Loucy (cell line): ENCODE results near the gene NRP1.

Experiments
- H2AFZ ChIP-seq: fragments of 200-600 bp; sonication (generic); 2 replicates; pipeline ENCODE4 v1.6.0; 2016; ENCODE audit warnings: antibody characterized with exemption, mild to moderate bottlenecking, low read length, moderate library complexity
- H3F3A ChIP-seq: fragments of 200-600 bp; 2 replicates; pipeline ENCODE4 v1.6.0; 2016; ENCODE audit warnings: antibody characterized with exemption, low read depth, mild to moderate bottlenecking
- H3K27me3 ChIP-seq: fragments of 200-600 bp; sonication (generic); 2 replicates; pipeline ENCODE4 v1.6.1; 2014; ENCODE audit warnings: low read length, mild to moderate bottlenecking; ENCODE audit not compliant: insufficient read depth, poor library complexity, severe bottlenecking
- H3K36me3 ChIP-seq: fragments of 200-600 bp; sonication (generic); 2 replicates; pipeline ENCODE4 v1.6.1; 2016; ENCODE audit warnings: low read length; ENCODE audit not compliant: insufficient read depth
- H3K4me1 ChIP-seq: fragments of 200-600 bp; sonication (generic); 2 replicates; pipeline ENCODE4 v1.5.1; 2014; ENCODE audit warnings: low read length, mild to moderate bottlenecking; ENCODE audit not compliant: insufficient read depth, poor library complexity, severe bottlenecking
- H3K4me2 ChIP-seq: fragments of 200-600 bp; sonication (generic); 2 replicates; pipeline ENCODE4 v1.6.0; 2014; ENCODE audit warnings: antibody characterized with exemption, low read length, low read depth, mild to moderate bottlenecking; ENCODE audit not compliant: poor library complexity, severe bottlenecking
- H3K4me3 ChIP-seq: fragments of 200-600 bp; sonication (generic); 2 replicates; pipeline ENCODE4 v1.5.1; 2014; ENCODE audit warnings: low read length, mild to moderate bottlenecking, mixed read lengths; ENCODE audit not compliant: poor library complexity, severe bottlenecking
- H3K79me2 ChIP-seq: fragments of 200-600 bp; sonication (generic); 2 replicates; pipeline ENCODE4 v1.6.1; 2014; ENCODE audit warnings: low read length; ENCODE audit not compliant: insufficient read depth
- H3K9ac ChIP-seq: fragments of 200-600 bp; sonication (generic); 2 replicates; pipeline ENCODE4 v1.6.0; 2014; ENCODE audit warnings: mild to moderate bottlenecking, low read depth, low read length, moderate library complexity; ENCODE audit not compliant: poor library complexity, severe bottlenecking
- H3K9me2 ChIP-seq: fragments of 200-600 bp; sonication (generic); replicated peaks from 2 replicates; pipeline ENCODE4 v1.6.1; 2016; ENCODE audit warnings: low read depth, low read length, mixed read lengths
- H3K9me3 ChIP-seq: fragments of 200-600 bp; sonication (generic); 2 replicates; pipeline ENCODE4 v1.6.1; 2014; ENCODE audit warnings: mild to moderate bottlenecking, antibody characterized with exemption, low read length, low read depth; ENCODE audit not compliant: insufficient read depth
- H4K20me1 ChIP-seq: fragments of 200-600 bp; sonication (generic); 2 replicates; pipeline ENCODE4 v1.6.0; 2014; ENCODE audit warnings: antibody characterized with exemption, low read length, mild to moderate bottlenecking; ENCODE audit not compliant: insufficient read depth, poor library complexity, severe bottlenecking
- EZH2phosphoT487 ChIP-seq: fragments of 200-600 bp; IDR thresholded peaks from 2 replicates; pipeline ENCODE4 v1.6.1; 2018; ENCODE audit warnings: antibody characterized with exemption, mild to moderate bottlenecking, moderate library complexity, borderline replicate concordance
- TF ChIP-seq, protein P1 (sequence below): fragments of 200-600 bp; sonication (generic); conservative IDR thresholded peaks from 2 replicates; pipeline ENCODE4 v1.5.1; 2014; ENCODE audit warnings: mild to moderate bottlenecking, antibody characterized with exemption, low read length

Gene NRP1

DNA sequence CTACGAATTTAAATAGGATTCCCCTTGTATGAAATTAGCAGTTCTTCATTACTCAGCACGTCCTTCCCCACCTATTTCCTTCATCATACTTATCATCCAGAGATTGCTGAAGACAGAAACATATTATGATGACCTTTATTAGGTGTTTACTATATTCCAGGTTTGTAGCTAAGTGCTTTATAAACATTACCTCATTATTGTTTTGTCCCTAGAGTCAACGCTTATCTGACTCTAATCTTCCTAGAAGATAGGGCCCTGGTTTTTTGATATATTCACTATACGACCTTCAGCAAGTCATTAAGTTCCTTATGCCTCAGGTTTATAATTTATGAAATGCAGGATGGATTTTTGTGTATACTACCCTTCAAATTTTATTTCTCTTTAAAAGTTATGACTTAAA lies 36.8 kb upstream of the NRP1 start:
- Histone ChIP-seq H4K20me1 (no peaks in the 10 kb centered on the region), H3K36me3 (no peaks in the 10 kb centered on the region), H3K9me3 (peaks cover 12% of the 10 kb centered on the region; the same call in 1 of the 2 replicates), H3K9ac (no peak overlapping the region), H3K27me3 (no peaks in the 10 kb centered on the region), H3K9me2 (no peaks in the 10 kb centered on the region), H3K79me2 (no peaks in the 10 kb centered on the region), H3K4me1 (peaks cover 5% of the 10 kb centered on the region), H2AFZ (no peak overlapping the region), H3F3A (peaks cover 1% of the 10 kb centered on the region; the same call in 1 of the 2 replicates), H3K4me3 (no peak overlapping the region), H3K4me2 (no peak overlapping the region)
- TF ChIP-seq, protein P1, sequence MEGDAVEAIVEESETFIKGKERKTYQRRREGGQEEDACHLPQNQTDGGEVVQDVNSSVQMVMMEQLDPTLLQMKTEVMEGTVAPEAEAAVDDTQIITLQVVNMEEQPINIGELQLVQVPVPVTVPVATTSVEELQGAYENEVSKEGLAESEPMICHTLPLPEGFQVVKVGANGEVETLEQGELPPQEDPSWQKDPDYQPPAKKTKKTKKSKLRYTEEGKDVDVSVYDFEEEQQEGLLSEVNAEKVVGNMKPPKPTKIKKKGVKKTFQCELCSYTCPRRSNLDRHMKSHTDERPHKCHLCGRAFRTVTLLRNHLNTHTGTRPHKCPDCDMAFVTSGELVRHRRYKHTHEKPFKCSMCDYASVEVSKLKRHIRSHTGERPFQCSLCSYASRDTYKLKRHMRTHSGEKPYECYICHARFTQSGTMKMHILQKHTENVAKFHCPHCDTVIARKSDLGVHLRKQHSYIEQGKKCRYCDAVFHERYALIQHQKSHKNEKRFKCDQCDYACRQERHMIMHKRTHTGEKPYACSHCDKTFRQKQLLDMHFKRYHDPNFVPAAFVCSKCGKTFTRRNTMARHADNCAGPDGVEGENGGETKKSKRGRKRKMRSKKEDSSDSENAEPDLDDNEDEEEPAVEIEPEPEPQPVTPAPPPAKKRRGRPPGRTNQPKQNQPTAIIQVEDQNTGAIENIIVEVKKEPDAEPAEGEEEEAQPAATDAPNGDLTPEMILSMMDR, result no peak
- no peak for TF ChIP-seq EZH2phosphoT487

DNA sequence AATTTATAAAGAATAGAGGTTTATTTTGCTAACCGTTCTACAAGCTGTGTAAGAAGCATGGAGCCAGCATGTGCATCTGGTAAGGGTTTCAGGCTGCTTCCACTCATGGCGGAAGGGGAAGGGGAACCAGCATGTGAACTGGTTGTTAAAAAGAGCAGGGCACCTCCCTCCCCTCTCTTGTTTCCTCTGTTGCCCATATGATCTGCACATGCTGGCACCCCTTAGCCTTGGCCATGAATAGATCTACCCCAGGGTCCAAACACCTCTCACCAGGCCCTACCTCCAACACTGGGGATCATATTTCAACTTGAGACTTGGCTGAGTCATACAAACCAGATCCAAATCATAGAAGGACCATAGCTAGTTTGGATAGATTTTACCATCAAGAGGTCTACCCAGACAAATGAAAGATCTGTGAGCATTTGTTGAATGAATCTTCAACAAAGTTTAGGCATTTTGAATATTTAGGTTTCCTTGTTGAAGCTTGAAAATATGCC lies 36.0 kb upstream of the NRP1 start:
- H3K9ac ChIP-seq, result no peak overlapping the region
- H3K36me3 ChIP-seq, result no peaks in the 10 kb centered on the region
- H3K4me3 ChIP-seq, result no peak overlapping the region
- no peaks in the 10 kb centered on the region for H4K20me1 ChIP-seq
- H3K9me3 ChIP-seq, result peaks cover 12% of the 10 kb centered on the region; the same call in 1 of the 2 replicates
- TF ChIP-seq, protein P1, result no peak
- no peak for TF ChIP-seq EZH2phosphoT487
- H3K4me2 ChIP-seq, result no peak overlapping the region
- H3K27me3 ChIP-seq, result no peaks in the 10 kb centered on the region
- no peaks in the 10 kb centered on the region for H3K9me2 ChIP-seq
- H3K79me2 ChIP-seq, result no peaks in the 10 kb centered on the region
- H3F3A ChIP-seq, result peaks cover 5% of the 10 kb centered on the region
- H3K4me1 ChIP-seq, result peaks cover 10% of the 10 kb centered on the region
- no peak overlapping the region for H2AFZ ChIP-seq

DNA sequence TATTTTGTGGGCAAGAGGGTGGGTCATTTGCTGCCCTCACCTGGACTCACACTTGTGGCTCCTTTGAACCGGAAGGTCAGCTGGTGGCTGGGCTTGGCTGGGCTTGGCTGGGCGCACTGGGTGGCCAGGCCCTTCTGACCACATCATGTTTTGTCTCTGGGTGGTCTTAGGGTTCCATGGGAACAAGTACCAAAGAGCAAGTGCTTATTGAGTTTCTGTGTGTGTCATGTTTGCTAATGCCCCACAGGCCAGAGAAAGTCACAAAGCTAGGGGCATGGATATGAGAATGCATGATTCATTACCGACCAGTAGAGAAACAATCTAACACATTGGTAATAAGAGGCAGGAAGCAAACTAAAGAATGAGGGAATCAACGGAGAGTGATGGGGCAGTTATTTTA lies 33.6 kb upstream of the NRP1 start:
- Histone ChIP-seq H3K36me3 (no peaks in the 10 kb centered on the region), H3K9me3 (peaks cover 12% of the 10 kb centered on the region; the same call in 1 of the 2 replicates), H2AFZ (no peak overlapping the region), H3K27me3 (no peaks in the 10 kb centered on the region), H3K9me2 (no peaks in the 10 kb centered on the region), H3K4me3 (no peak overlapping the region), H3K4me2 (no peak overlapping the region), H4K20me1 (no peaks in the 10 kb centered on the region), H3K4me1 (peaks cover 20% of the 10 kb centered on the region), H3K9ac (no peak overlapping the region), H3F3A (peaks cover 7% of the 10 kb centered on the region), H3K79me2 (no peaks in the 10 kb centered on the region)
- no peak for TF ChIP-seq EZH2phosphoT487
- TF ChIP-seq, protein P1, result no peak
